ENCODE measurements around the gene SLC36A3.
A peak's percentile ranks its signal among the peaks of the same experiment; 100 is the strongest.

Gene SLC36A3

DNA sequence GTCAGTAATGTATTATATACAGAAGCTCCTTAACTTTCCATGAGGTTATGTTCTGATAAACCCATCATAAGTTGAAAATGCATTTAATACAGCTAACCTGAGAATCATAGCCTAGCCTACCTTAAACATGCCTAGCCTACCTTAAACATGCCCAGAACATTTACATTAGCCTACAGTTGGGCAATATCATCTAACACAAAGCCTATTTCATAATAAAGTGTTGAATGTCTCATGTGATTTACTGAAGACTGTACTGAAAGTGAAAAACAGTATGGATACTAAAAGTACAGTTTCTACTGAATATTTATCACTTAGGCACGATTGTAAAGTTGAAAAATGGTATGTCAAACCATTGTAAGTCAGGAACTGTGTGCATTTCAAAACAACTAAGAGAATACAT is 49.0 kb downstream of the SLC36A3 start:
- Histone ChIP-seq H3K4me3 (peak overlapping the region; percentile 85), H3K27ac (no peak overlapping the region)
- no peak for DNase-seq (ENCODE audit: low spot score)
- TF ChIP-seq, protein P1, sequence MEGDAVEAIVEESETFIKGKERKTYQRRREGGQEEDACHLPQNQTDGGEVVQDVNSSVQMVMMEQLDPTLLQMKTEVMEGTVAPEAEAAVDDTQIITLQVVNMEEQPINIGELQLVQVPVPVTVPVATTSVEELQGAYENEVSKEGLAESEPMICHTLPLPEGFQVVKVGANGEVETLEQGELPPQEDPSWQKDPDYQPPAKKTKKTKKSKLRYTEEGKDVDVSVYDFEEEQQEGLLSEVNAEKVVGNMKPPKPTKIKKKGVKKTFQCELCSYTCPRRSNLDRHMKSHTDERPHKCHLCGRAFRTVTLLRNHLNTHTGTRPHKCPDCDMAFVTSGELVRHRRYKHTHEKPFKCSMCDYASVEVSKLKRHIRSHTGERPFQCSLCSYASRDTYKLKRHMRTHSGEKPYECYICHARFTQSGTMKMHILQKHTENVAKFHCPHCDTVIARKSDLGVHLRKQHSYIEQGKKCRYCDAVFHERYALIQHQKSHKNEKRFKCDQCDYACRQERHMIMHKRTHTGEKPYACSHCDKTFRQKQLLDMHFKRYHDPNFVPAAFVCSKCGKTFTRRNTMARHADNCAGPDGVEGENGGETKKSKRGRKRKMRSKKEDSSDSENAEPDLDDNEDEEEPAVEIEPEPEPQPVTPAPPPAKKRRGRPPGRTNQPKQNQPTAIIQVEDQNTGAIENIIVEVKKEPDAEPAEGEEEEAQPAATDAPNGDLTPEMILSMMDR (IDR thresholded peaks at IDR 0.05), result no peak

DNA sequence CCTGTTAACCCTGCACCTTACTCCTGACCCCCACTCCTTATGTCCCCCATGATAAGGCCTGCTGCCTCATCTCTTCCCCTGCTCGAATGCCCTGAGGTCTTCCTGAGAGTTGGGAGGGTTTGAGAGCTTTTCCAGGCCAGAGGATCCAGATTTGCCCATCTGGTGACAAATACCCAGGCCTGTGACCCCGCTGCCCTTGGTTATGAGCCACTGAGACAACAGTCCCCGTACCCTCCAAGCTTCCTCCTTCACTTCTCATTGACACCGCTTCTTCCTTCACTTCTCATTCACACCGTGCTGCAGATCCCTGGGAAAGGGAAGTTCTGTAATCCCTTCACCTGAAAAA is 50.0 kb downstream of the SLC36A3 start:
- no peak for DNase-seq (ENCODE audit: low spot score)
- Histone ChIP-seq H3K4me3 (peak overlapping the region; percentile 85), H3K27ac (peak overlapping the region in 1 of 2 donors; percentile 86)
- TF ChIP-seq, protein P1 (IDR thresholded peaks at IDR 0.05), result no peak

DNA sequence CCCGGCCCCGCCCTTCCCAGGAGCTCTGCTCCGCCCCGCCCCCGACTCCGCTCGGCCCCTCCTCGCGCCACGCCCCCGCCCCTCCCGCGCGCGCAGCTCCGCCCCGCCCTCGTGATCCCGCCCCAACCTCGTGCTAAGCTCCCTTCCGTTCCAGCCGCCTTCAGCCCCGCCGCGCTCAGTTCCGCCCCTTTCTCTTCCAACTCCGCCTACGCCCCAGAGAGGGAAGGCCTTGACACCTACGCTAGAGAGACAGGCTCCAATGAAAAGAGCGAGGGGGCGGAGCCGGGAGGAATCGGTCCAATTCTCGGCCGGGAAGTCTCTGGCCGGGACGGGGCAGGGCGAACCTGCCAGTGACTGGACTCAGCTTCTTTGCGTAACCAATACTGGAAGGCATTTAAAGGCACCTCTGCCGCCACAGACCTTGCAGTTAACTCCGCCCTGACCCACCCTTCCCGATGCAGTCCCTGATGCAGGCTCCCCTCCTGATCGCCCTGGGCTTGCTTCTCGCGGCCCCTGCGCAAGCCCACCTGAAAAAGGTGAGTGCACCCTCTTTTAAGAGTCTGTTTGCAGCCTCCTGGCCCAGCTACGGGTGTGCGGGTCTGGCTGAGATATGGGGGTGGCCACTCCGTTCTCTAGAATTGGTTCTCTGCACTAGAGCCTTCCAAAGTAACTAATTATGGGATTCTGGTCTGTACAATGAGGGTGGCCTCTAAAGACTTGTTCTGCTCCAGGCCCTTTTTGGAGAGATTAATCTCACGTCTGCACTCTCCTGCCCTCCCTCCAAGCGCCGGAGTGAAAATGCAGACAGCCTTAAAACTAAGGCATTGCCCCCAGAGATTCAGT is 50.6 kb downstream of the SLC36A3 start, which contains the start of gene GM2A:
Gene GM2A, plus strand, starts transcription at position 424 of the 843 bp plus-strand sequence. Its CDS starts 32 bp downstream, at position 456.
- peak within 1 kb of the TSS; percentile 85 for H3K4me3 ChIP-seq
- DNase-seq (ENCODE audit: low spot score), result peak; percentile 100
- TF ChIP-seq, protein P1 (IDR thresholded peaks at IDR 0.05), result no peak
- peak within 1 kb of the TSS; percentile 59 to 86 for H3K27ac ChIP-seq

DNA sequence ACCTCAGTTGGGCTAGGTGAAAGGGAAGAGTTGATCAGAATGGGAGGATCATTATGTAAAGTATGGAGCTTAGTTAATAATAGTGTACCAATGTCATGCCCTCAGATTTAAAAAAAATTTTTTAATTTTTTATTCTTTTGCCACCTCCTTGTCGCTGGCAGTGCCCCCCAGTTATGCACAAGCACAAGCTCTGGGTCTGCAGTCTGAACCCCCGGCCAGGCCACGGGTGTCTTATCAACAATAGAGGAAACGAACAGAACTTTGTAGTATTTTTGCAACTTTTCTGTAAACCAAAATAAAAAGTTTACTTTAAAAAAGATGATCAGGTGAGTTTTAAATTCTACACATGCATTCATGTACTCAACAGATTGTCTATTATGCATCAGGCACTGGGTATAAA is 51.9 kb downstream of the SLC36A3 start:
- Histone ChIP-seq H3K27ac (no peak overlapping the region), H3K4me3 (no peak overlapping the region)
- TF ChIP-seq, protein P1 (IDR thresholded peaks at IDR 0.05), result no peak
- no peak for DNase-seq (ENCODE audit: low spot score)

DNA sequence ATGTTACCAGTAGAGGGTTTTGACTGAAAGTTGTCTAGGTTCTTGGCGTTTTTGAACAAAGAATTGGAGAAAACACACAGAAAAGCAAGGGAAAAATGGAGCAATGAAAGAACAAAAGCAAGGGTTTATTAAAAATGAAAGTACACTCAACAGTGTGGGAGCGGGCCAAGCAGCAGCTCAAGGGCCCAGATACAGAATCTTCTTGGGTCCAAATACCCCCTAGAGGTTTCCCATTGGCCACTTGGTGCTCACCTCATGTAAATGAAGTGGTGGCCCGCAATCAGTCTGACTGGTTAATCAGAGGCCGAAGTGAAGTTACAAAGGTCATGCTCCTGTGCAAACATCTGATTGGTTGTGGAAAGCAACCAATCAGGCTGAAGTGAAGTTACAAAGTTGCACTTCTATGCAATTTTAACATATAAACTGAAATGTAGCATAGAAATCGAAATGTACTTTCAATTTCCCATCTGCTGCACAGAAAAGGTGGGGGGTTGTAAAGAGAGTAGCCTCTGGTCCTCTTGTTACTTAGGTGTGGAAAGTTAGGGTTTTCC is 52.5 kb downstream of the SLC36A3 start:
- DNase-seq (ENCODE audit: low spot score), result no peak
- no peak overlapping the region for H3K4me3 ChIP-seq

DNA sequence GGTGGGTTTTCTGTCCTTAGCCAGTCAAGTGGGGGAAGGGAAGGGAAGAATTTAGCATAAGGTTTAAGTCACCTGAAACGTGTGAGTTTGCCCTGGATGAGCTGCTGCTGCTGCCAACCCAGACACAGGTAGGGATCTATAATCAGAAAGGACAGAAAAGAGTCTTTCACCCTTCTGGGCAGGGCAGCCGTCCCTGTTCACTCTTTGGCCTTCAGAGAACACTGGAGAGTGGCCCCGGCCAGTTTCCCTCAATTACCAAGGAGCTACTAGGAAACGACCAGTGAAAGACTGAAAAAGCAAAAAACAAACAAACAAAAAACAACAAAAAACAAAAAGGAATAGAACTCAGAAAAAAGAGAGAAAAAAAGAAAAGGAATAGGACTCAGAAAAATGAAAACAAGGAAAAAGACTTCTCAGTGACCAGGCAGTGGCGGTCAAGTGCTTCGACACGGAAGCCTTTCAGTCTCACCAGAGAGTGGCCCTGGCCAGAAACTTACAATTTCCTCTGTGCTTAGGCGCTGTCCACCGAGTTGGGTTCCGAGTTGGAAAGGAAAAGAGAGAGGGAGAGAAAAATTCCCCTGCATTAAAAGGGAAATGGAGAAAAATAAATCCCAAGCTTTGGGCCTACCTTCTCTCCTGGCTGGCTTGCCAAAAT is 53.1 kb downstream of the SLC36A3 start:
- H3K4me3 ChIP-seq, result no peak overlapping the region
- DNase-seq (ENCODE audit: low spot score), result no peak
- TF ChIP-seq, protein P1 (IDR thresholded peaks at IDR 0.05), result no peak
- no peak overlapping the region for H3K27ac ChIP-seq

More for the DNA sequence above, 52.5 kb downstream of the SLC36A3 start:
- TF ChIP-seq, protein P1 (IDR thresholded peaks at IDR 0.05), result no peak
- H3K27ac ChIP-seq, result no peak overlapping the region

Measured in coronary artery (tissue), 2 donors.